Gastroesophageal sphincter (tissue), 4 donors: ENCODE data around the gene C9orf40. TPM values are rescaled to one million over a fixed set of nuclear protein-coding genes. Genes with fewer than 3 reads are reported as not detected.

ENCODE experiments used
- ATAC-seq: fragments of 150-250 bp; one replicate; pipeline ENCODE4 v1.9.1; 2016; ENCODE audit warnings: mild to moderate bottlenecking, moderate library complexity
- H3K27ac ChIP-seq, 4 donors: fragments of 200-600 bp; sonication (generic) in 3 of 4; 1 replicate in 3 of 4; 2 replicates in 1 of 4; pipeline ENCODE4 v1.5.1; 2016 to 2019
- H3K27me3 ChIP-seq: fragments of 200-600 bp; sonication (generic); one replicate; pipeline ENCODE4 v1.5.1; 2019
- H3K36me3 ChIP-seq, 2 donors: fragments of 200-600 bp; sonication (generic); one replicate each; pipeline ENCODE4 v1.5.1; 2019; ENCODE audit warnings: control low read depth in 1 of 2
- H3K4me1 ChIP-seq, 3 donors: fragments of 200-600 bp; sonication (generic); 1 replicate in 2 of 3; 2 replicates in 1 of 3; pipeline ENCODE4 v1.5.1; 2016 to 2019; ENCODE audit warnings: control low read depth in 2 of 3
- H3K4me3 ChIP-seq, 2 donors: fragments of 200-600 bp; sonication (generic); one replicate each; pipeline ENCODE4 v1.5.1; 2019; ENCODE audit warnings: mild to moderate bottlenecking in 1 of 2, moderate library complexity in 1 of 2
- H3K9me3 ChIP-seq, 3 donors: fragments of 200-600 bp; sonication (generic); one replicate each; pipeline ENCODE4 v1.5.1; 2017 to 2019; ENCODE audit warnings: control low read depth in 2 of 3
- EP300 ChIP-seq: sonication (generic); formaldehyde crosslinking; IDR thresholded peaks from one replicate; pipeline ENCODE4 v1.6.1; 2017; ENCODE audit warnings: antibody characterized with exemption, mild to moderate bottlenecking
- POLR2A ChIP-seq, 2 donors: fragments of 450-650 bp; IDR thresholded peaks; one replicate each; pipeline ENCODE4 v1.6.1; 2017; ENCODE audit warnings: antibody characterized with exemption in 2 of 2, mild to moderate bottlenecking in 2 of 2, moderate library complexity in 1 of 2
- POLR2AphosphoS5 ChIP-seq: sonication (generic); formaldehyde crosslinking; IDR thresholded peaks from one replicate; pipeline ENCODE4 v1.6.1; 2017; ENCODE audit warnings: antibody characterized with exemption
- WGBS, 2 donors: methylation state at CpG; one replicate each; pipeline ENCODE4 v1.1.5; 2018; ENCODE audit warnings: low coverage in 1 of 2; 5-methylcytosine and 5-hydroxymethylcytosine counted together
- total RNA-seq, 4 donors: library from RNA; depleted of rRNA; stranded (reverse); fragments of >200 nt; gene quantifications; one replicate each; pipeline ENCODE4 v1.1.0, GENCODE V29; 2016
- TF ChIP-seq, protein P1 (sequence below), 4 experiments: fragments of 200-600 bp in 2 of 4; fragments of 450-650 bp in 2 of 4; sonication (generic) in 1 of 4; IDR thresholded peaks; one replicate each; pipeline ENCODE4 v1.5.1; 2017 to 2019; ENCODE audit warnings: antibody characterized with exemption in 4 of 4, mild to moderate bottlenecking in 2 of 4, moderate library complexity in 2 of 4

The C9orf40 gene
- total RNA-seq, 4 donors from 2014 or later = 2.6 to 8.2 (median 3.9) TPM

DNA sequence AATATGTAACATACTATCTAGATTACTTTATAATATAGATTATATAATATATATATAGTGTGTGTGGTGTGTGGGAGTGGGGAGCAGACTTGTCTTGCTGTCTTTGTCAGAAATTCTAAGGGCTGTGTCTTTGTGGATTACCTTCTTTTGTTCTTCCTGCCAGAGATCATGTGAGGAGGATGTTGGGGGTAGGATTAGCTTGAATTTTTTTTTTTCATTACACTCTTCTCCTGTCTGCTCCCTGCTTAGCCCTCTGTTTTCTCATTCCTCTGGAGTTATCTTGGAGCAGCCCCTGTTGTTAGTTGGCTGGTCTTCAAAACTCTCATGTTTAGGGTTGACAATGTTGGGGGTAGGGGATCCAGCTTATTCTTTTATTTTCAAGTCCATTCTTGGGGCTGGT is 21.0 kb upstream of the C9orf40 start:
- Histone ChIP-seq H3K27ac (no peak overlapping the region), H3K4me1 (no peaks in the 10 kb centered on the region), H3K36me3 (peaks cover 0 to 14% of the 10 kb centered on the region in 2 donors), H3K27me3 (no peaks in the 10 kb centered on the region), H3K9me3 (peaks cover 0 to 13% (median 0%) of the 10 kb centered on the region in 3 donors), H3K4me3 (no peak overlapping the region)
- no peak for ATAC-seq
- TF ChIP-seq POLR2AphosphoS5 = no peak
- TF ChIP-seq POLR2A (IDR thresholded peaks at IDR 0.05) = no peak
- TF ChIP-seq EP300 = no peak
- TF ChIP-seq, protein P1, sequence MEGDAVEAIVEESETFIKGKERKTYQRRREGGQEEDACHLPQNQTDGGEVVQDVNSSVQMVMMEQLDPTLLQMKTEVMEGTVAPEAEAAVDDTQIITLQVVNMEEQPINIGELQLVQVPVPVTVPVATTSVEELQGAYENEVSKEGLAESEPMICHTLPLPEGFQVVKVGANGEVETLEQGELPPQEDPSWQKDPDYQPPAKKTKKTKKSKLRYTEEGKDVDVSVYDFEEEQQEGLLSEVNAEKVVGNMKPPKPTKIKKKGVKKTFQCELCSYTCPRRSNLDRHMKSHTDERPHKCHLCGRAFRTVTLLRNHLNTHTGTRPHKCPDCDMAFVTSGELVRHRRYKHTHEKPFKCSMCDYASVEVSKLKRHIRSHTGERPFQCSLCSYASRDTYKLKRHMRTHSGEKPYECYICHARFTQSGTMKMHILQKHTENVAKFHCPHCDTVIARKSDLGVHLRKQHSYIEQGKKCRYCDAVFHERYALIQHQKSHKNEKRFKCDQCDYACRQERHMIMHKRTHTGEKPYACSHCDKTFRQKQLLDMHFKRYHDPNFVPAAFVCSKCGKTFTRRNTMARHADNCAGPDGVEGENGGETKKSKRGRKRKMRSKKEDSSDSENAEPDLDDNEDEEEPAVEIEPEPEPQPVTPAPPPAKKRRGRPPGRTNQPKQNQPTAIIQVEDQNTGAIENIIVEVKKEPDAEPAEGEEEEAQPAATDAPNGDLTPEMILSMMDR (IDR thresholded peaks at IDR 0.05) = no peak

- no peak overlapping the region for H3K27ac ChIP-seq
- TF ChIP-seq EP300 (no peak), POLR2AphosphoS5 (no peak), POLR2A (IDR thresholded peaks at IDR 0.05) (no peak)
- TF ChIP-seq, protein P1 (IDR thresholded peaks at IDR 0.05) = no peak
- no peaks in the 10 kb centered on the region for H3K4me1 ChIP-seq
- H3K27me3 ChIP-seq = no peaks in the 10 kb centered on the region
- no peak for ATAC-seq
- H3K36me3 ChIP-seq = peaks cover 0 to 5% of the 10 kb centered on the region in 2 donors
- peaks cover 0 to 19% (median 0%) of the 10 kb centered on the region in 3 donors for H3K9me3 ChIP-seq
- no peak overlapping the region for H3K4me3 ChIP-seq
- 96 to 100% methylated on average over 2 of the region's 2 CpGs for WGBS, 2 donors
These were observed 10.3 kb upstream of the C9orf40 start for GRCh38 chr9:74963056-74963455.

- Histone ChIP-seq H3K36me3 (peaks cover 0 to 5% of the 10 kb centered on the region in 2 donors), H3K9me3 (peaks cover 0 to 19% (median 0%) of the 10 kb centered on the region in 3 donors), H3K4me1 (no peaks in the 10 kb centered on the region), H3K27me3 (no peaks in the 10 kb centered on the region), H3K4me3 (no peak overlapping the region), H3K27ac (no peak overlapping the region)
- TF ChIP-seq POLR2AphosphoS5 (no peak), EP300 (no peak), POLR2A (IDR thresholded peaks at IDR 0.05) (no peak)
- TF ChIP-seq, protein P1 (IDR thresholded peaks at IDR 0.05) = no peak
- ATAC-seq = no peak
- WGBS, 2 donors = 100% methylated on average over 1 of the region's 1 CpG
These were observed 8.8 kb upstream of the C9orf40 start for GRCh38 chr9:74961496-74961895.

DNA sequence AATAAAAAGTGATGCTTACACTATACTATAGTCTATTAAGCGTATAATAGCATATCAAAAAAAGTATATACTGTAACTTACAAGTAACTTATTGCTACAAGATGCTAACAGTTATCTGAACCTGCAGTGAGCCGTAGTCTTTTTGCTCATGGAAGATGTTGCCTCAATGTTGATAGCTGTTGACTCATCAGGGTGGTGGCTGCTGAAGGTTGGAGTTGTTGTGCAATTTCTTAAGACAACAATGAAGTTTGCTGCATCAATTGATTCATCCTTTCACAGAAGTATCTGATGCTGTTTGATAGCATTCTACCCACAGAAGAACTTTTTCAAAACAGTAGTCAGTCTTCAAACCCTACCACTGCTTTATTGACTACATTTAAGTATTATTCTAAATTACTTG is 7.8 kb upstream of the C9orf40 start:
- WGBS, 2 donors = 56 to 97% methylated on average over 2 of the region's 2 CpGs
- Histone ChIP-seq H3K4me1 (no peaks in the 10 kb centered on the region), H3K4me3 (no peak overlapping the region), H3K27ac (no peak overlapping the region), H3K27me3 (no peaks in the 10 kb centered on the region), H3K9me3 (peaks cover 0 to 19% (median 0%) of the 10 kb centered on the region in 3 donors), H3K36me3 (peaks cover 0 to 5% of the 10 kb centered on the region in 2 donors)
- no peak for TF ChIP-seq EP300
- no peak for TF ChIP-seq POLR2A (IDR thresholded peaks at IDR 0.05)
- TF ChIP-seq, protein P1 (IDR thresholded peaks at IDR 0.05) = no peak
- no peak for TF ChIP-seq POLR2AphosphoS5
- ATAC-seq = no peak

GRCh38 chr9:74958587-74958986 is 5.9 kb upstream of the C9orf40 start:
- TF ChIP-seq, protein P1 (IDR thresholded peaks at IDR 0.05) = no peak
- TF ChIP-seq POLR2AphosphoS5 (no peak), EP300 (no peak), POLR2A (IDR thresholded peaks at IDR 0.05) (no peak)
- no peak overlapping the region for H3K4me3 ChIP-seq
- no peak overlapping the region for H3K27ac ChIP-seq
- H3K4me1 ChIP-seq = peaks cover 0 to 3% (median 0%) of the 10 kb centered on the region in 3 donors
- ATAC-seq = no peak
- peaks cover 0 to 5% of the 10 kb centered on the region in 2 donors for H3K36me3 ChIP-seq
- no peaks in the 10 kb centered on the region for H3K27me3 ChIP-seq
- H3K9me3 ChIP-seq = peaks cover 0 to 19% (median 0%) of the 10 kb centered on the region in 3 donors
